Suprapubic skin (tissue), 3 donors: Measurements from ENCODE around the gene KDSR.

ENCODE experiments used
- EP300 ChIP-seq: sonication (generic); formaldehyde crosslinking; IDR thresholded peaks from one replicate; pipeline ENCODE4 v1.6.1; 2017; ENCODE audit warnings: antibody characterized with exemption
- POLR2A ChIP-seq, 2 donors: fragments of 450-650 bp; IDR thresholded peaks; one replicate each; pipeline ENCODE4 v1.6.1; 2017; ENCODE audit warnings: antibody characterized with exemption in 2 of 2, mild to moderate bottlenecking in 2 of 2, moderate library complexity in 2 of 2
- TF ChIP-seq, protein P1 (sequence below), 2 donors: fragments of 200-600 bp in 1 of 2; fragments of 450-650 bp in 1 of 2; sonication (generic) in 1 of 2; IDR thresholded peaks; one replicate each; pipeline ENCODE4 v1.5.1; 2016 to 2019; ENCODE audit warnings: antibody characterized with exemption in 2 of 2, mild to moderate bottlenecking in 1 of 2, moderate library complexity in 1 of 2

DNA sequence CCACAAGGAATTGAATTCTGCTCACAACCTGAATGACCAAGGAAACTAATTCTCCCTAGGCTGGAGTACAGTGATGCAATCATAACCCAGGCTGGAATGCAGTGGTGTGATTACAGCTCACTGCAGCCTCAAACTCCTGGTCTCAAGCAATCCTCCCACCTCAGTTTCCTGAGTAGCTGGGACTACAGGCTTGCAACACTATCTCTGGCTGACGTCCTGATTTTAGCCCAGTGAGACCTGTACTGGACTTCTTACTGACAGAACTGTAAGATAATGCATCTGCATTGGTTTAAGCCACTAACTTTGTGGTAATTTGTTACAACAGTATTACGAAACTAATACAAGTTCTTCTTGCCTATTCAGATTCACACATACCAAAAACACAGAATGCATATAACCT lies 9.5 kb upstream of the KDSR start:
- TF ChIP-seq, protein P1, sequence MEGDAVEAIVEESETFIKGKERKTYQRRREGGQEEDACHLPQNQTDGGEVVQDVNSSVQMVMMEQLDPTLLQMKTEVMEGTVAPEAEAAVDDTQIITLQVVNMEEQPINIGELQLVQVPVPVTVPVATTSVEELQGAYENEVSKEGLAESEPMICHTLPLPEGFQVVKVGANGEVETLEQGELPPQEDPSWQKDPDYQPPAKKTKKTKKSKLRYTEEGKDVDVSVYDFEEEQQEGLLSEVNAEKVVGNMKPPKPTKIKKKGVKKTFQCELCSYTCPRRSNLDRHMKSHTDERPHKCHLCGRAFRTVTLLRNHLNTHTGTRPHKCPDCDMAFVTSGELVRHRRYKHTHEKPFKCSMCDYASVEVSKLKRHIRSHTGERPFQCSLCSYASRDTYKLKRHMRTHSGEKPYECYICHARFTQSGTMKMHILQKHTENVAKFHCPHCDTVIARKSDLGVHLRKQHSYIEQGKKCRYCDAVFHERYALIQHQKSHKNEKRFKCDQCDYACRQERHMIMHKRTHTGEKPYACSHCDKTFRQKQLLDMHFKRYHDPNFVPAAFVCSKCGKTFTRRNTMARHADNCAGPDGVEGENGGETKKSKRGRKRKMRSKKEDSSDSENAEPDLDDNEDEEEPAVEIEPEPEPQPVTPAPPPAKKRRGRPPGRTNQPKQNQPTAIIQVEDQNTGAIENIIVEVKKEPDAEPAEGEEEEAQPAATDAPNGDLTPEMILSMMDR (IDR thresholded peaks at IDR 0.05) = no peak
- TF ChIP-seq EP300 = no peak
- TF ChIP-seq POLR2A (IDR thresholded peaks at IDR 0.05) = no peak
